Epidermal melanocyte (primary cell): Measurements from ENCODE around the gene GDI2.
"Not testable (repeated sequence)": the region's sequence is repeated elsewhere in the genome, so short reads cannot be mapped to it uniquely, and the experiment has no call there.

Experiments used
- DNase-seq: peaks from one replicate; pipeline ENCODE4 v3.0.0; 2011; ENCODE audit warnings: low spot score; ENCODE audit not compliant: insufficient read length

The GDI2 gene

DNA sequence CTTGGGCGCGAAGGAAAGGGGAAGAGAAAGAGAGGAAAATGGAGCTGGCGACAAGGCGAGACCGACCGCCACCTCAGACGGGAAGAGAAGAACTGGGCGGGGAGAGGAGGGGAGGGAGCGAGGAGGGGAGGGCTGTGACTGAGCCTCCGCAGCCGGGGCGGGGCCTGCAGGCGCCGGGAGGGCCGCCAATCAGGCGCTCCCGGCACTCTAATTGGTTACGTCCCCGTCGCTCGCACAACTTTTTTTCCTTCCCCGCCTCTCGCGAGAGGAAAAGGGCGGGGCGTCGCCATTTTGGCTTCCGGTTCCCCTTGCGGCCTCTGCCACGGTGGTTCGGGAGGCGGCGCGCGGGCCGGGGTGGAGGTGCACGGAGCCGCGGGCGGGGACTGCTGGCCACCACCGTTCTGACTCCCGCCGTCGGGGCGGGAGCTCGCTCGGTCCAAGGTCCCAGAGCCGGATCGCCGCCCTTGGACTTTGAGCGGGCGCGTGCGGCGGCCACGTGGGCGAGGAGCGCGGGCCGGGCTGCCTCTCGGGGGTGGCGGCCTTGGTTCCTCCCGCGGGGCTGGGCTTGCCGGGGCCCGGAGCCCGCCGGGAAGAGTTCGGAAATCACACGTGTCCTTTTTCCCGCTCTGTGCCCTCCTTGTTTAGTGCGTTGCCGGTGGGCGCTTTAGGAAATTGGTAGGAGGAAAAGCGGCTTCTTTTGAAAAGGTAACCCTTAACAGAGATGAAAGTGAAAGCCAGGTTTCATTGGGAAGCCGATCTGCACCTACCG is at the start of gene GDI2:
TSS of gene GDI2 (minus strand) at position 94 of the 769 bp plus-strand sequence. CDS start 176 bp downstream, outside the sequence.
- DNase-seq, result peak; percentile 97

DNA sequence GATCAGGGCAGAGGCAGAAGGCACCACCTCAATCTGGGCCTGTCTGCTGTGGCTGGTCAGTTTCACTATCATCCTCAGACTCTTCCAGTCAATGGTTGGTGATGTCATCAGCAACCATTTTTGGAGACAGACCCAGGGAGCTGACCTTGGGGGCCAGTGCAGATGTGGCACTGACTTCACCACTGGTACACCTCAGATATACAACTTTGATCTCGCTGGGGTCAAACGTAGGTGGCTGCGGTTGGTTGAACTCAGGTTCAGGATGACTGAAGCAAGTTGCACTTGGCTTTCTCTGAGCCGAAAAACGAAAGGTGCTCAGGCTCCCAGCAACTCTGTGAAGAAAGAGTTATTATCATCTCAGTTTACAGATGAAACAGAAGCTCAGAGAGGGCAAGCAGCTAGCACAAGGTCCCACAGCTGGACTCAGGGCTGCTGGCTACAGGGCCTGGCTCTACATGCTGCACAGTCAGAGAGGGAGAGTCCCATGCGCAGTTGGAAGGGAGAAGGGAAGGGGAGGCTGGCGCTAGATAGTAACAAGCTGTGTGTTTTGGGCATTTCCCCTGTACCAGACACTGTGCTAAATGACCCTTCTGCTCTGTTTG is 49.2 kb upstream of the GDI2 start:
- DNase-seq, result no peak

DNA sequence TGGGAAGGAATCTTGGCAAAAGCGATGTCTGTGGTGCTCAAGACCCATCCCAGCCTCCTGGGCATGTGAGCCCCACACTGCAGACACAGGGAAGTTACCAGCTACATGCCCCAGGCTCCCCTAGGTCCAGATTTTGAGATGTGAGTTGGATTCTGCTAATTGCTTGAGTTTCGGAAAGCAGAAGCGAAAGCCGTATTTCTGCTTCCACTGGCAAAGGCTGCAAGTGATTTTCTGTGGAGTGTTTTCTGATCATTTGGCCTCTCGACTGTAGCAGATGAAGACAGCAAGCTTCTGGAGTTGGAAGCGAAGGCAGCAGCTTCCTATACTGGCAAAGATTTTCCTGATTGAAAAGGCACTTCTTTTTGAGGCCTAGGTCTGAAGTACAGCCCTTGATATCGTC is 46.8 kb upstream of the GDI2 start:
- DNase-seq, result no peak

DNA sequence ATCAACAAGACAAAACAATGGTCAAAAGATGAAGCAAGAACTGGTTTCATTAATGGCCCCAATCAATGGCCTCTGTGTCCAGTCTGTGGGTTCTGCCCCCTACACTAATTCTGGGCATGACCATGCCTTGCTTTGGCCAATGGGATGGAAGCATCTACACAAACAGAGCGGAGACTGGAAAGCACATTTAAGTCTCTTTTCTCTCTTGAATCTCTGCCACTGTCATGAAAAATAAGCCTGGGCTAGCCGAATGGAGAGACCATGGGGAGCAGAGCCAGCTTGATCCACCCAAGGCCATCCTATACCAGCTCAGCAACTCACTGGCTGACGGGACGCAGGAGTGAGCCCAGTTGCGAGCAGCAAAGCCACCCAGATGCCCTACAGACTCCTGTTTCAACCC is 45.6 kb upstream of the GDI2 start:
- peak; percentile 55 for DNase-seq

DNA sequence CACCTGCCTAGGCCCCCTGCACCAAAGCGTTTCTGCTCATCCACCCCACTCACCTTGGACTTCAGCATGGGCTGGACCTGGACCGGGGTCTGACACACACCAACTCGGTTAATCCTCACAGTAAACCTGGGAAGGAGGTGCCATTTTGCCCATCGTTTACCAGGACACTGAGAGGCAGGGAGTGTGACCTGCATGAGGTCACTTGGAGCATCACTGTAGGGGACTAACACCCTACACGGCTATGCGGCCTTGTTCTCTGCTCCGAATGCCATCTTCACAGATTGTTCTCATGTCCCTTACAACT is 43.4 kb upstream of the GDI2 start:
- DNase-seq, result no peak

DNA sequence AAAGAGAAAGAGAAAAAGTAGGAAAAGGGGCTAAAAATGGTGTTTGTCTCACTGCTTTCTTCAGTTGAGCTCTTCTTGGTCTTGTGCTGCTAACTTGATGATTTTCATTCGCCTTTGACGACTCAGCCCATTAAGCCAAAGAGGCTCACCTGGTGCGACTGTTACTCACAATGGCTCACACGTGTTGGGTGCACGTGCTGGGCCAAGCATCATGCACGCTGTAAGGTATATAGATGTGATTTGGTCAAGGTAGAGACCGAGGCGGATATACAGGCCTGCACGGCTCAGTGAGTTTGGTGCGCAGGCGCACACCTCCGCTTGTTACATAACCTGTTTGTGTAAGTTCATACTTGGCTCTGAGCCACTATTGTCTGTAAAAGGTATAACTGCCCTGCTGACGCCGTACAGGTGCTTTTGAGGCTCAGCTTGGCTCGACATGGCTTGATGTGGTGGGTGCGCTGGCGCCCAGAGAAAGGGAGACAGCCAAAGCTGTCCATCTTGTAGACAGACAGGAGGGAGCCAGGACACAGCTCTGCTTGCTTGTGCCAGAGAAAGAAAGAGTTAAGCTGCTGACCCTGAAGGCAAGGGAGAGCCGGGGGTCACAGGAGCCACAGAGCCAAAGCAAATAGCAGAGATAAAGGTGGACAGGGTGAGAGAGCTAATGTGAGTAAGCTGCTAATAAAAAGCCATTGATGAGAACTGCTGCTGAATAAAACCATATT is 42.9 kb upstream of the GDI2 start:
- DNase-seq, result no peak

DNA sequence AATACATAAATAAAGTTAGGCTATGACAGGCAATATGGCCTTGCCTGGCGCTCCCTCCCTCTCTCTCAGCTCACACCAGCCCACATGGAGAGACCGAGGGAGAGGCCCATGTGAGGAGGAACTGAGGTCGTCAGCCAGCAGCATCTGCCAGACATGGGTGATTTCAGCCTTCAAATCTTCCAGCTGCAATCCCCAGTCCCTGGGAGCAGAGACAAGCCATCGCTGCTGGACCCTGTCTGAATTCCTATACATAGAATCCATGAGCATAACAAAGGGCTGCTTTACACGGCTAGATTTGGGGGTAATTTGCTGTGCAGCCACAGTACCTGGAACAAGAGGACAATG is 40.9 kb upstream of the GDI2 start:
- DNase-seq, result no peak

DNA sequence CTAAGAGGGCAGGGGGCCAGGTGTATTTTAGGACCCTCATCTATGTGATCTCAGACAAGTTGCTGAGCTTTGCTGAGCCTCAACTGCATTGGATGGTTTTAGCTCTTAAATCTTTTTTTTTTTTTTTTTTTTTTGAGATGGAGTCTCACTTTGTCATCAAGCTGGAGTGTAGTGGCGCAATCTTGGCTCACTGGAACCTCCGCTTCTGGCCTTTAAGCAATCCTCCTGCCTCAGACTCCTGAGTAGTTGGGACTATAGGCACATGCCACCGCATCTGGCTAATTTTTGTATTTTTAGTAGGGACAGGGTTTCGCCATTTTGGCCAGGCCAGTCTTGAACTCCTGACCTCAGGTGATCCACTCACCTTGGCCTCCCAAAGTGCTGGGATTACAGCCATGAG is 33.4 kb upstream of the GDI2 start:
- not testable (repeated sequence) for DNase-seq

DNA sequence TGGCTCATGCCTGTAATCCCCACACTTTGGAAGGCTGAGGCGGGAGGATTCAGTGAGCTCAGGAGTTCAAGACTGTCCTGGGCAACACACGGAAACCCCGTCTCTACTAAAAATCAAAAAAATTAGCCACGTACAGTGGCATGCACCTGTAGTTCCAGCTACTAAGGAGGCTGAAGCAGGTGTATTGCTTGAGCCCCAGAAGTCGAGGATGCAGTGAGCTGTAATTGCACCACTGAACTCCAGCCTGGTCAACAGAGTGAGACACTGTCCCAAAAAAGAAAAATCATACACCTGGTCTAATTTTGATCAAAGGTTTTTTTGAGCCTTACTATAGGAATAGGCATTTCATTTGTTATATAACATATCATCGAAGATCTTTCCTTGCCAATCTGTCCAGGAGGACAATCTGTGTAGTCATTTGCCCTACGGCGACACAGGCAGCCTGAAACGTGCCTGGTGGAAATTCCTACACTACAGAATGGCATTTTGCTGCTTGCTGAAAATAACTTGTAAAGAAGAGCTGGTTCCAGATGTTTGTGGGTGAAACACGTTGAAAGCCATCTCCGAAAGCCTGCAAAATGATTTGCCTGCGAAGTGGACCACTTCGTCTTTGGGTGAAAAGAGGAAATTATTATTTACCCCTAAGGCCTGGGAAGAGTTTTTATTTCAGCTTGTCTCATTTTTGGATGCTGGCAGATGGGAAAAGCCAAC is 31.3 kb upstream of the GDI2 start:
- DNase-seq, result peak; percentile 23

DNA sequence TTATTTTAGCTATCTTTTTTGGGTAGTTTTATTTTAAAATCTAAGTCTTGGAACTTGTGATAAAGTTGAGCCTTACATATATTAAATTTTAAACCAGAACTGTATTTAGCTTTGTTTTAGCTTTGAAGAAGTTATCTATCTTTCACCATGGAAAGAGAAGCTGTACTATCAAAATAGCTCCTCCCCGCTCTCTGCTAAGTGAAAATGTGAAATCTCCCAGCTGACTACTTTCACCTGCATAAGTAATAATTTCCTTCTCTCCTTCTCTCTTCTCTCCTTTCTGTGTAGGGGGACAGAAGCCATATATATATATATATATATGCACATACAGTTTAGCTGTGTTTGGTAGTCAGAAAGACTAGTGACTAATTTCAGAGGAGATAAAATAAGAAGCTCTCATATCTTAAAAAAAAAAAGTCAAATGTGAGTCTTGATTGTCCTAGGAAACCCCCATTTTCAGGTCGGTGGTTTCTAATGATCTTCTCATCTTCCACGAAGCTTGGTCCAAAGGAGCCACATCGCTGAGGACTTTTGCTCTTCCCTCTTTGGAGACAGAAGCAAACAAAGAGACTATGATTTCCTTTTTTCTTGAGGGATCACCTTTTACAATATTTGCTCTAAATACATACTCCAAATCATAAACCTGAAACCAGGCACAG is 30.6 kb upstream of the GDI2 start:
- DNase-seq, result no peak

DNA sequence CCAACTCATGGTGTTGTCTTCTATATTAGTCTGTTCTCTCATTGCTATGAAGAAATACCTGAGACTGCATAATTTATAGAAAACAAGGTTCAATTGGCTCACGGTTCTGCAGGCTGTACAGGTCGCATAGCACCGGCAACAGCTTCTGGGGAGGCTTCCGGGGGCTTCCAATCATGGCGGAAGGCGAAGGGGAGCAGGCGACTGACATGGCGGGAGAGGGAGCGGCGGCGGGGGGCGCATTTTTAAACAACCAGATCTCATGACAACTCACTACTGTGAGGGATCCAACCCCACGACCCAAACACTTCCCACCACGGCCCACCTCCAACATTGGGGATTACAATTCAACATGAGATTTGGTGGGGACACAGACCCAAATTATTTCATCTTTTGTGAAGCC is 28.7 kb upstream of the GDI2 start:
- no peak for DNase-seq

DNA sequence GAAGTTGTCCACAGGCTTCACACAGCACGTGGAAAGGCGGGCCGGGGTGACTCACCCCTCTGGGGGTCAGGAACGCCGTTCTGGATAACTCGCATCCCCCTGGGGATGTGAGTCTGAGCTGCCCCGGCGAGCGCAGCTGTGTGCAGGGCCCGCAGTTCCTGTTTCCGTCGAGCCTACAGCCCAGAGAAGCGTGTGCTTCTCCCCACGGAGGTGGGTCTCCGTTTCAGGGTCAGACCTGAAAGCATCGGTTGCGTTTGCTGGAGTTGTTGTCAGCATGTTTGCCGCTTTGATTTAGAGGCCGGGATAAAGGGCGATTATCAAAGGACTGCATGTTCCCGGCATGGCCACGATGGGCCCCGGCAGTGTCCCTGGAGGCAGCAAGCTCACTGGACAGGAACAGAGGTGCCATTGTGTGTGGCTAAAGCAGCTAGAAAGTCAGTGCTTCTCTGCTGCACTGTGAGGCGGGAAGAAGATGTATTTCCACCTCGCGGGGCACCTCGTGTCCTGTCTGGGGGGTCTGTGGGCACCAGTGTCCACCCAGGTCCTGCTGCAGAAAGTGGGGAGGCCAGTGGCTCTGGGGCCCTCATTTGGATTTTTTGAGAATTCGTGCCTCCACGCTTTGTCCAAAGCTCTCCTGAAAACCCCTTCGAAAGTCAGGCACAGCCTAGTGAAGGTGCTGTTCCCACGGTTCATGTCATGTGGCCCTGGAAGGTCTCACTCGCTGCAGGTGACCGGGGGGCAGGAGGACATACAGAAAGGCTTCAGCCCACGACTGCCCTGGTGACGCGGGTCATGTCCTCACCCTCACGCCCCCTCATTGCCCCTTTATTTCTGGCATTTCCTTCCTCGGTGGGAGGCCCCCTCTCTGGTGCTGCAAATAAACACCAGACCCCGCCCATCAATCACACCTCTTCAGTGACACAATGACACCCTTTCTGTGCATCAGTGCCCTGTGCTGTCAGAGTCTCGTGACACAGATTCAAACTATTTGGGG is 27.4 kb upstream of the GDI2 start:
- DNase-seq, result peak; percentile 76

DNA sequence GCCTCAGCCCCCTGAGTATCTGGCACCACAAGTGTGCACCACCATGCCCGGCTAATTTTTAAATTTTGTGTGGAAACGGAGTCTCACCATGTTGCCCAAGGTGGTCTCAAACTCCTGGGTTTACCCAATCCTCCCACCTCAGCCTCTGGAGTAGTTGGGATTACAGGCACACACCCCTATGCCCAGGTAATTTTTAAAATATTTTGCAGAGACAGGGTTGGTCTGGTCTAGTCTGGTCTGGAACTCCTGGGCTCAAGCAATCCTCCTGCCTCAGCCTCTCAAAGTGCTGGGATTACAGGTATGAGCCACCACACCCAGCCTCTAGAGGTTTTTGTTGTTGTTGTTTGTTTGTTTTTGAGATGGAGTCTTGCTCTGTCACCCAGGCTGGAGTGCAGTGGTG is 22.9 kb upstream of the GDI2 start:
- not testable (repeated sequence) for DNase-seq

DNA sequence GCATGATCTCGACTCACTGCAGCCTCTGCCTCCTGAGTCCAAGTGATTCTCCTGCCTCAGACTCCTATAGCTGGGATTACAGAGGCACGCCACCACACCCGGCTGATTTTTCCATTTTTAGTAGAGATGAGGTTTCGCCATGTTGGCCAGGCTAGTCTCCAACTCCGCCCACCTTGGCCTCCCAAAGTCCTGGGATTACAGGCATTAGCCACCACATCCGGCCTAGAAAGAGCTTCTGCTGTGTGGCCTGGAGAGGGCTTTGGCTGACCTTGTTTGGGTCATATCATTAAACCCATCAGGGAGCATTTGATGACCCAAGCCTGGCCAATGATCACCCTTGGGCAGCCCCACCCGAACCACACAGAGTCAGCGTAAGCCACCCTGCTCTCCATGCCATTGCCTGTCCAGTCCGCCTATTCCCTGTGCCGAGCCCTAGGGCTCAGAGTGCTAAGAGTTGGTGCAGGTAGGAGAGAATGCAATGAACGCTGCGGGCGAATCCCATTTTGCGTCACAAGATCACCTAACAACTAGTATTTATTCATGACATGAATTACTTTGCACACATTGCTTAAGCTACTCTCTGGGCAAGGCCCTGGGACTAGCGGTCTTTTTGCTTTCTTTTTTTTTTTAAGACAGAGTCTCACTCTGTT is 22.3 kb upstream of the GDI2 start:
- DNase-seq, result no peak

DNA sequence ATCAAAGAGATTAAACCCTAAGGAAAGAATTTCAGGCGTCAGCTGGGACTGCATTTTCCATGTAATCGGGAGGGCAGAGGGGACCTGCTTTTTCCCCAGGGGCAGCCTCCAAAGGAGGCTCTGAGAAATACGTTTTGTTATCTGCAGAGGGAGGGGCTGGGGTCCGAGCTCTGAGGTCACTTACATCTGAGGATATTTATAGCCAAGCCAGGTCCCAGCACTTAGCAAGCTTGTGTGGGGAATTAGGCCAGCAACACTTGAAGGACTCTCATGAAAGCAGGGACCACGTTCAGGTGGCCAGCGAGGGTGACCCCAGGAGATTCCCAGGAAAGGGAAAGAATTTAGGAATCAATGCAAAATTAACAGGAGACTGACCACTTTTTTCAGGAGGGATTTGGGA is 20.6 kb upstream of the GDI2 start:
- no peak for DNase-seq

DNA sequence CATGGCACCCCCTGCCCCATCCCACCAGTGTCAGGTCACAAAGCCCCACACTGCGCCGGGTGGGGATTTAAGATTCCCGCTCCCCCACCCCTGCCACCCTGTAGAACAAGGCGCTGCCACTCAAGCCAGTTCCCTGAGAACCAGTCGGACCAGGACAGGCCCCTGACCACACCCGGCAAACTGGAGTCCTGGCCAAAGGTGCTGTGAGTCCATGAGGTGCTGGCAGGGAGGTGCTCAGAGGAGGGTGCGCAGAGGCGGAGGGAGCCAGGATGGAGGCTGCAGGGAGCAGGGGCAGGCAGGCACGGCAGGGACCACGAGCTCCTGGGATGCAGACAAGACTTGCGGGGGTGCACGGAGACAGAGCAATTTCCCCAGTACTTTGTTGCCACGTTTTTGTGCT is 19.7 kb upstream of the GDI2 start:
- DNase-seq, result no peak

DNA sequence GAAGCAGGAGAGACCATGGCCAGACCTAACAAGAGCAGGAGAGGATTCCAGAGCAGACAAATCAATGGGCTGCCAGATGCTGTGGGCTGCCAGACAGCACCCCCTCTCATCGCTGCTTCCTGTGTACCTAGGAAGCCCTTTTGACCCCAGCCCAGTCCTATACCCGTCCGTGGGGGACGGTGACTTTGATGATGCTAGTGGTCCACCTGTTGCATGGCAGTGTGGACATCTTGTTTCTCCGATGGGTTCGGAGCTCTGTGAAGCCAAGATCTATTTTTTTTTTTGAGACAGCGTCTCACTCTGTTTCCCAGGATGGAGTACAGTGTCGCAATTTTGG is 18.2 kb upstream of the GDI2 start:
- no peak for DNase-seq

DNA sequence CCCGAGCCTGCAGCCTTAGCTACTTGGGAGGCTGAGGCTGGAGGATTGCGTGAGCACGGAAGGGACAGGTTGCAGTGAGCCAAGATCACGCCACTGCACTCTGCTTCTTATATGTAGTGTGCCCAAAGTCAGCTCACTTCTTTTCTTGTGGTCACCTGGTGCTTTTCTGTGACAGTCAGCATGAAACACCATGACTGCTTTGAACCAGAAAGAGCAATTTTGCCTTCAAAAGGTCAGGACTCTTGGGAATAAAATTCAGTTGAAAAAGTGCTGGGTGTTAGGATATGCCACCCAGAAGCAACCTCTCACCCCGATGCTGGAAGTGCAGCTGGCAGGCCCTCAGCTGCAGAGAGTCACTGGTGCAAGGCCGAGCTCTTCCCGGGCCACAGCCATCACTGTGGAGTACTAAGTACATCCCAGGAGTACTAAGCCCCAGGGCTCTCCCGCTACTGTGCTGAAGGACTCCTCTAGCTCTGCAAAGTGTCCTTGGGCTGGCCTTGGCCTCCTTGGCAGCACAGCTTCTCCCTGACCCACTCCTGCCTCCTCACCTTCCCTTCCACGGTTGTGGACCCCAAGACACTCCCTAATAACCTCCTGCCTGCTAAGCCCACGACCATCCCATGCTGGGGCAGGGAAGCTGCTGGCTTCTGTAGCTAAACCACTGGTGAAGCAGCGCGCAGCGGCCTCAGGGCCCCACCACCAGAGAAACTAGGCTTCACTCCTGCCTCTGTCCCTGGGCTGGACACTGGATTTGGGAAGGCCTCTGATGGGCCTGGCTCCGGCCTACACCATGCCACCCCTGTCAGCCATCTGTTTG is 17.6 kb upstream of the GDI2 start:
- DNase-seq, result no peak

DNA sequence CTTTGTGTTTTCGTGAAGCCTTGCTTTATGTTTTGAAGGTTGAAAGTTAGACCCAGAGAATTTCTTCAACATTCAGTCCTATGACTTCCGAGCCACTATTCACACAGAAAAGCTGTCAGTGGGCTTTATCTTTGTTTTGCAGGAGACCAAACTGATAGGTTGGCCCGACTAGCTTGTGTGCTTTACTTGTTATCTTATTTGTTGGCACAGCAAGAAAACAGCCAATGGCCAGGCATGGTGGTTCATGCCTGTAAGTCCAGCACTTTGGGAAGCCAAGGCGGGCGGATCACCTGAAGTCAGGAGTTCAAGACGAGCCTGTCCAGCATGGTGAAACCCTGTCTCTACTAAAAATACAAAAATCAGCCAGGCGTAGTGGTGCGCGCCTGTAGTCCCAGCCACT is 16.0 kb upstream of the GDI2 start:
- DNase-seq, result no peak
